Tibial nerve (tissue), 4 donors: ENCODE results near the gene TMED8.

ENCODE experiments used
- CTCF ChIP-seq, 5 experiments: fragments of 200-600 bp in 3 of 5; fragments of 450-650 bp in 2 of 5; sonication (generic) in 3 of 5; IDR thresholded peaks; one replicate each; pipeline ENCODE4 v1.5.1; 2016 to 2019; ENCODE audit warnings: antibody characterized with exemption in 5 of 5, mild to moderate bottlenecking in 3 of 5, moderate library complexity in 2 of 5
- EP300 ChIP-seq, 2 donors: sonication (generic); formaldehyde crosslinking; IDR thresholded peaks; one replicate each; pipeline ENCODE4 v1.6.1; 2017; ENCODE audit warnings: antibody characterized with exemption in 2 of 2, mild to moderate bottlenecking in 1 of 2
- POLR2A ChIP-seq, 2 donors: fragments of 450-650 bp; IDR thresholded peaks; one replicate each; pipeline ENCODE4 v1.6.1; 2017; ENCODE audit warnings: antibody characterized with exemption in 2 of 2, mild to moderate bottlenecking in 2 of 2, moderate library complexity in 2 of 2

GRCh38 chr14:77311217-77311616 is 65.7 kb downstream of the TMED8 start:
- TF ChIP-seq CTCF (IDR thresholded peaks at IDR 0.05) (no peak), POLR2A (IDR thresholded peaks at IDR 0.05) (no peak), EP300 (IDR thresholded peaks at IDR 0.05) (no peak)
